AG04449 (cell line): Measurements from ENCODE around the gene OR8B4.
"Not testable (repeated sequence)": the region's sequence is repeated elsewhere in the genome, so short reads cannot be mapped to it uniquely, and the experiment has no call there.

Experiments used
- CTCF ChIA-PET: fragments of 350-600 bp; formaldehyde crosslinking; extraction: SDS; loops from one replicate; lab custom pipeline; 2021; ENCODE audit warnings: antibody characterized with exemption; lab: Yijun Ruan, JAX
- POLR2A ChIA-PET: fragments of 400-600, 350-600 bp; formaldehyde crosslinking; extraction: SDS; loops from one replicate; lab custom pipeline; 2020; ENCODE audit warnings: antibody characterized with exemption, inconsistent platforms; lab: Yijun Ruan, JAX
- DNase-seq: peaks from one replicate; pipeline ENCODE4 v3.0.0-alpha.2; 2010; ENCODE audit warnings: low read depth, low spot score
- H3K4me3 ChIP-seq: 2 replicates; pipeline ENCODE4 v1.5.1; 2011; ENCODE audit warnings: low read depth, mild to moderate bottlenecking, control low read depth, low read length
- TF ChIP-seq, protein P1 (sequence below): IDR thresholded peaks from one replicate; pipeline ENCODE4 v1.5.1; 2011; ENCODE audit warnings: mild to moderate bottlenecking, moderate library complexity, low read length, control low read depth, inconsistent platforms; ENCODE audit not compliant: insufficient read depth; ENCODE audit errors: missing control alignments

The OR8B4 gene

DNA sequence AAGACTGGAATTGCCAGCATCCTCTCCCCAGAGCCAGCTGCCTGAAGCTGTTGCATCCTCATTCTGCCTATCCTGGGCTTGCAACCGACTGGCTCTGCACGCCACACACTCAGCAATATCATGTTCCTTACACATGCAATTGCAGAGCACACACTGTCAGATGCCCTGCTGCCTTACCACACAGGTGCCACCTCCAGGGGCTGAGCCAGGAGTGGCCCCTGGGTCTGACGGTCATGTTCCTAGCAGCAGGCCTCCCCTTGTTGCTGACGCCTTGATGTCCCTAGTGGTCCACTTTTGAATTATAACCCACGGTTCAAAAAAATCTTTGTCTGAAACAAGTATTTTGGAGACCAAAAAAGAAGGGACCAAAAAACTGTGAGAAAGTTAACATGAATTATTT lies 39.3 kb upstream of the OR8B4 start:
- TF ChIP-seq, protein P1, sequence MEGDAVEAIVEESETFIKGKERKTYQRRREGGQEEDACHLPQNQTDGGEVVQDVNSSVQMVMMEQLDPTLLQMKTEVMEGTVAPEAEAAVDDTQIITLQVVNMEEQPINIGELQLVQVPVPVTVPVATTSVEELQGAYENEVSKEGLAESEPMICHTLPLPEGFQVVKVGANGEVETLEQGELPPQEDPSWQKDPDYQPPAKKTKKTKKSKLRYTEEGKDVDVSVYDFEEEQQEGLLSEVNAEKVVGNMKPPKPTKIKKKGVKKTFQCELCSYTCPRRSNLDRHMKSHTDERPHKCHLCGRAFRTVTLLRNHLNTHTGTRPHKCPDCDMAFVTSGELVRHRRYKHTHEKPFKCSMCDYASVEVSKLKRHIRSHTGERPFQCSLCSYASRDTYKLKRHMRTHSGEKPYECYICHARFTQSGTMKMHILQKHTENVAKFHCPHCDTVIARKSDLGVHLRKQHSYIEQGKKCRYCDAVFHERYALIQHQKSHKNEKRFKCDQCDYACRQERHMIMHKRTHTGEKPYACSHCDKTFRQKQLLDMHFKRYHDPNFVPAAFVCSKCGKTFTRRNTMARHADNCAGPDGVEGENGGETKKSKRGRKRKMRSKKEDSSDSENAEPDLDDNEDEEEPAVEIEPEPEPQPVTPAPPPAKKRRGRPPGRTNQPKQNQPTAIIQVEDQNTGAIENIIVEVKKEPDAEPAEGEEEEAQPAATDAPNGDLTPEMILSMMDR = no peak
- no peak overlapping the region for H3K4me3 ChIP-seq
- POLR2A ChIA-PET = no interaction called here
- CTCF ChIA-PET = no interaction called here
- DNase-seq = no peak

DNA sequence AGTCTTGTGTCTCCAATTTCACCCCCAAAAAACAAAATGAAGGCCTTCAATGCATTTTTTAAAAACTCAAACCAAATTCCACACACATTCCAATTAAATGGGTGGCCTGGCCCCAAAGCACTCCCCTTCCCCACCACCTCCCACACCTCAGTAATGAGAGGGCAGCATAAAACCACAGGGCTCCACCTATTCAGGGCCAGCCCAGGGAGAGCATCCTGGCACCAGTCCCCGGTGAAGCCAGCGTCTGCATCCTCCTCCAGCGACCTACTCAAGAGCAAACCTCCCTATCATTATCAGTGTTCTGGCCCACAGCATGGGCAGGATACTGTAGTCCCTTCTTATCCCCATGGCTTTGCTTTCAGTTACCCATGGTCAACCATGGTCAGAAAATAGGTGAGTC lies 38.7 kb upstream of the OR8B4 start:
- POLR2A ChIA-PET = no interaction called here
- DNase-seq = no peak
- H3K4me3 ChIP-seq = no peak overlapping the region
- CTCF ChIA-PET = no interaction called here
- TF ChIP-seq, protein P1 = no peak

DNA sequence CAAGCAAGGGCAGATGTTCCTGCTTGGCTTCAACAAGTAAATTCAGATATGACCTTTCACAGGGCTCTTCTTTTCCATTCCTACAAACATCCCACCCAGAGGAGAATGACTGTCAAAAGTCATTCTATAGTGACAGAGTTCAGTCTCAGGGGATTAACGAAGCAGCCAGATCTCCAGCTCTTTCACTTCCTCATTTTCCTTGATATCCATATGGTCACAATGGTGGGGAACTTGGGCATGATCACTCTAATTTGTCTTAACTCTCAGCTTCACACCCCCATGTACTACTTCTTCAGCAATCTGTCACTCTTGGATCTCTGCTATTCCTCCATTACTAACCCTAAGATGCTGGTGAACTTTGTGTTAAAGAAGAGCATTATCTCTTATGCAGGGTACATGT lies 35.8 kb upstream of the OR8B4 start:
- ChIA-PET POLR2A (no interaction called here), CTCF (no interaction called here)
- DNase-seq = no peak
- H3K4me3 ChIP-seq = no peak overlapping the region
- TF ChIP-seq, protein P1 = no peak

DNA sequence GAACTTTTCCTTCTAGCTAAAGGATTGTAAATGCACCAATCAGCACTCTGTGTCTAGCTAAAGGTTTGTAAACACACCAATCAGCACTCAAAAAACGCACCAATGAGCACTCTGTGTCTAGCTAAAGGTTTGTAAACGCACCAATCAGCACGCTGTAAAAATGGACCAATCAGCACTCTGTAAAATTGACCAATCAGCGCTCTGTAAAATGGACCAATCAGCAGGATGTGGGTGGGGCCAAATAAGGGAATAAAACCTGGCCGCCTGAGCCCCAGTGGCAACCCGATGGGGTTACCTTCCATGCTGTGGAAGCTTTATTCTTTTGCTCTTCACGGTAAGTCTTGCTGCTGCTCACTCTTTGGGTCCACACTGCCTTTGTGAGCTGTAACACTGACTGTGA lies 34.7 kb upstream of the OR8B4 start:
- POLR2A ChIA-PET, CTCF ChIA-PET, H3K4me3 ChIP-seq, DNase-seq: not testable (repeated sequence)

DNA sequence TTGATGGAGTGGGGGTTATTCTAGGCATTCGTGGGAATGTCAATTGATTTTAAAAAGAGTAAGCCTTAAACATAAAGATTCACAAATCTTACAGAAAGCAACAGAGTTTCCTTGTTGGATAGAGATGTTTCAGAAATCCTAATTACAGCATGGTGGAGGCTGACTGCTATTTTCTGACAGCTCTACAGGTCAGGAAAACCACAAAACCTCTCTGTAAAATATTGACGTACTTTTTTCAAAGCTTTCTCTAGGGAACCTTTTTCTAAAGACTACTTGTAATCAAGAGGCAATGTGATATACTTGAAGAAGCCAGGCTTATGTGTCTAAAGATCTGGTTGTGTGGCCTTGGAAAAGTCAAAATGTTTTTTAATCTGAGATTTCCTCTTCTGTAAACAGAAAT lies 29.9 kb upstream of the OR8B4 start:
- POLR2A ChIA-PET = no interaction called here
- H3K4me3 ChIP-seq = no peak overlapping the region
- CTCF ChIA-PET = no interaction called here
- DNase-seq = no peak
- TF ChIP-seq, protein P1 = no peak

DNA sequence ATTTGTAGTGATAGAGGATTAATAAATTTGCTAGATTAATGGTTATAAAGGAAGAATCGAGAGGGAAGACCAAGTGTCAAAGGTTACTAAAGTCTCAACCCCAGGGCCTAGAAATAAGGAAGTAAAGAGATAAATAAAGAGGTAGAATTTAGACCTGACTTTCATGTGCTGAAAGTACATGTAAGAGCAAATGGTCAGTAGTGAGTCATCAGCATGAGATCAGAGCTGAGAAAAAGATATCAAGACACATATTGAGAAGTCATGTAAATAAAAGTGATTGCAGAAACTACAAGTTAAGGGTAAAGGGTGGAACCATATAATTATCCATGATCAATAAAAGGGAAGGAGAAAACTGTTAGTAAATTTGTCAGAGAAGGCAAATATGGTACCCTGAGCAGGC lies 22.2 kb upstream of the OR8B4 start:
- CTCF ChIA-PET = interaction anchor here (1.8 kb wide), 1 partner anchor 139 kb away, joined by 5 read pairs; no protein-coding TSS in a partner anchor
- DNase-seq = no peak
- no peak overlapping the region for H3K4me3 ChIP-seq
- POLR2A ChIA-PET = no interaction called here
- TF ChIP-seq, protein P1 = no peak

DNA sequence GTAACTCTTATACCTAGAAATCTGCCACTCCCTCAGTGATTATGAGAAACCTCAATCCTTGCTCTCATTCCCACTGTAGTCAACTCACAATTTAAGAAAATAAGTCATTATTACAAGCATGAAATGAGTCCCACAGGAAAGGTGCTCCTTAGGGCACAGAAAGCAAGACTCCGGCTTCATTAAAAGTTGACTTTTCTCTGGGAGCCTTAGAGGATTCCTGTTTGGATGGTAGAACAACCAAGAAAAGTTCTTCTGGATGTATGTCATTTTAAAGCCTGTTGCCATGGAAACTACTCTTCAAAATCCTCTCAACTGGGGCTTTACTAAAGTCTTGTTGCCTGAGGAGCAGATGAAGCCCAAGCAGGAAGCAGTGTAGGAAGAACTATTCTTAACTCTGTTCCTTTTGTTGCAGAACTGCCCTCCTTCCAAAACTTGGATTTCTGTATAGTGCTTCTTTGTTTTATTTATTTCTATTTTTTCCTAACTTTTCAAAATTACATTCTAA lies 21.0 kb upstream of the OR8B4 start, which contains the start of gene OR8B8:
TSS of gene OR8B8 (minus strand) at position 51 of the 505 bp plus-strand sequence. CDS start 4,611 bp downstream, outside the sequence.
- no peak within 1 kb of the TSS for H3K4me3 ChIP-seq
- no peak for DNase-seq
- ChIA-PET POLR2A (no interaction called here), CTCF (no interaction called here)
- TF ChIP-seq, protein P1 = no peak
